NCI-H2196 treated with DMSO at 0.1 percent for 48 hours (cell line): ENCODE measurements around the gene ABCC6.
"Not testable (repeated sequence)": the region's sequence is repeated elsewhere in the genome, so short reads cannot be mapped to it uniquely, and the experiment has no call there.

Experiments used
- DNase-seq: peaks from one replicate; lab custom pipeline; 2025; ENCODE audit not compliant: unreplicated experiment; lab: John Stamatoyannopoulos, UW

ABCC6 gene

GRCh38 chr16:16223662-16224241, 458 bp upstream of the ABCC6 start:
- DNase-seq = not testable (repeated sequence)

- DNase-seq = not testable (repeated sequence)
These were observed 1.9 kb downstream of the ABCC6 start for GRCh38 chr16:16221382-16221781.

DNA sequence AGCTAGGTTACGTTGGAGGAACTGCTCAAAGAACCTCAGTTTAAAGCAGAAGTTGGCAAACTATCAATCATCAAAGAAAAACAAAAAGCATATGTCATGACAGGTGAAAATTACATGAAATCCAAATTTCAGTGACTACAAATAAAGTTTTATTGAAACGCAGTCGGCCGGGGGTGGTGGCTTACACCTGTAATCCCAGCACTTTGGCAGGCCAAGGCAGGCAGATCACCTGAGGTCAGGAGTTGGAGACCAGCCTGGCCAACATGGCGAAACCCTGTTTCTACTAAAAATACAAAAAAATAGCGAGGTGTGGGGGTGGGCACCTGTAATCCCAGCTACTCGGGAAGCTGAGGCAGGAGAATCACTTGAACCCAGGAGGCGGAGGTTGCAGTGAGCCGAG, 2.8 kb downstream of the ABCC6 start:
- not testable (repeated sequence) for DNase-seq

- not testable (repeated sequence) for DNase-seq
These were observed 4.5 kb downstream of the ABCC6 start for GRCh38 chr16:16218787-16219186.

GRCh38 chr16:16218349-16218748, 4.9 kb downstream of the ABCC6 start:
- not testable (repeated sequence) for DNase-seq

DNA sequence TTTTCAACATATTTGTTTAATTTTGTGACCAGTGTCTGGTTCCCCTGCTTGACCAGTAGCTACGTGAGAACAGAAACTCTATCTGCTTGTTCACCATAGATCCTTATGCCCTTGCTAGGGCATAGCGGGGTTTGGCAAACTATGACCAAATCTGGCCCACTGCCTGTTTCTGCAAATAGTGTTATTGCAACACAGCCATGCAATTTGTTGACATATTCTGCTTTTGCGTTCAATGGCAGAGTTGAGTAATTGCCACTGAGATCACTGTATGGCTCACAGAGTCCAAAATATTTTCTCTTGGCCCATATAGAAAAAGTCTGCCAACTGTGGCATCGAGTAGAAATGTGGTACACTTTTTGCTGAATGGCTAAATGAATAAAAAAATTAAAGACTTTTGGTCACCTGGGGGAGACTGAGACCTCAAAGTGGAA, 9.4 kb downstream of the ABCC6 start:
- not testable (repeated sequence) for DNase-seq

- not testable (repeated sequence) for DNase-seq
These were observed 11.9 kb downstream of the ABCC6 start for GRCh38 chr16:16211404-16211803.

- DNase-seq = not testable (repeated sequence)
These were observed 14.8 kb downstream of the ABCC6 start for GRCh38 chr16:16208461-16208860.

DNA sequence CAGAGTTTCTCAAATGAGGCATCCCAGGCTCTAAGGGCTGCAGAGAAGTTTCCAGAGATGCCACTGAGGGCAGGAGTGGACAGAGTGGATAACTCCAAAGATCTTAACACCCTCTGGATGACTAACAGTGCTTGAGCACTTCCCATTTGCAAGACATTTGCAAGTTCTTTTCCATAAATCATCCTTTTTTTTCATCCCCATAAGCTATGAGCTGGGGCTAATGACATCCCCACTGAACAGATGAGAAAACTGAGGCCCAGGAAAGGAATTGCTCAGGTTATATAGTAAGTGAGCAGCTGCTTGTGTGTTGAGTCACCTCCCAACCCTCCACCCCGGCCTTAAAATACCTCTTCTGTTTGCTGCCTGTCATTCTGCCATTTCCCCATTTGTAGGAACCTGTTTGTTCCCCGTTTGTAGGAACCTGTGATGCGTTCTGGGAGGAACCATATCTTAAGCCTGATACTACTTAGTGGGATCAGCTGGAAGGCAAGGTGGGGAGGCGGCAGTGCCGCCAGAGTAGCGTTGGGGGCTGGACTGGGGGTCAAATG, 15.4 kb downstream of the ABCC6 start:
- DNase-seq = not testable (repeated sequence)

DNA sequence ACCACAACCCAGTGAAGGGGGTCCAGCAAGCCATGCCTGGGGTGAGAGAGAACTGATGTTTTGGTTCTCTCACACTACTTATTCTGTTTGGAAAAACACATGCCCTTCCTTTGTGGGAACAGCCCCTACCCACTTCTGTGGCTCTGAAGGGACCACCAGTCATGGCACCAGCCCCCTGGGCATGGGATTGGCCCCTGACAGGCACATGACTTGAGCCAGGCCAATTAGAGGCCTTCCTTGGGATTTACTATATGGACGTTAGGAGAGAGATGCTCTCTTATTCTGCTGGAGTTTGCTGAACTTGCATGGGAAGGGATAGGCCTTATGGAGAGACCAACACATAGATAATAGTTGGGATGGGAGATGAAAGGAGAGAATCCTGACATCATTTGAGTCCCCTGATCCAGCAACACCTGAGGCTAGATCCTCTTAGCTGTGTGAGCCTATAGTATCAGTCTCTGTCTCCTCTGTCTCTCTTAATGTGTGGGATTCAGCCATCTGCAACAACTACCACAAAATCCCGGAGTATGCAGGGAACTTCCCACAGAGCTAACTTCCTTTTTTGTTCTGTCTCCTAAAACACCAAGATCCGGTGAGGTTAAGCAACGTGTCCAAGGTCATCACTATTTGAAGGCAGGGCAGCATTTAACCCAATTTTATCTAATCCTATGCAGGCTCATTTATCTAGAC, 16.1 kb downstream of the ABCC6 start:
- not testable (repeated sequence) for DNase-seq

DNA sequence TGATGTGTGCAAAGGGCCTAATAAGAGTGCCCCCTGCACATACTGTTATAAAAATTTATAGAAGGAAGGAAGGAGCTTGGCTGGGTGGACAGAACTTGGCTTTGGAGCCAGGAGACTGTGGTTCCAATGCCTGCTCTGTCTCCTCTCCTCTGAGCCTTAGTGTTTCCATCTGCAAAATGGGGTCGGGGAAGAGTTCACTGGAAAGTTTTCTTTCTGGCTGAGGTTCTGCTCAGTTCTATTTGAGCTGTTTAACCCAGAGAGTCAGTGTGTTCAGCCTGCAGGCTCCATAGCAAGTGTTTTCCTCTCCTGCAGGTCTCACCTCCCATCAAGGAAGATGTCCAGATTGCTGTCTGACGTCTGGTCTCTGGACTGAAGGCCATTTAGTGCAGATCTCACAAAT, 17.4 kb downstream of the ABCC6 start:
- DNase-seq = not testable (repeated sequence)

DNA sequence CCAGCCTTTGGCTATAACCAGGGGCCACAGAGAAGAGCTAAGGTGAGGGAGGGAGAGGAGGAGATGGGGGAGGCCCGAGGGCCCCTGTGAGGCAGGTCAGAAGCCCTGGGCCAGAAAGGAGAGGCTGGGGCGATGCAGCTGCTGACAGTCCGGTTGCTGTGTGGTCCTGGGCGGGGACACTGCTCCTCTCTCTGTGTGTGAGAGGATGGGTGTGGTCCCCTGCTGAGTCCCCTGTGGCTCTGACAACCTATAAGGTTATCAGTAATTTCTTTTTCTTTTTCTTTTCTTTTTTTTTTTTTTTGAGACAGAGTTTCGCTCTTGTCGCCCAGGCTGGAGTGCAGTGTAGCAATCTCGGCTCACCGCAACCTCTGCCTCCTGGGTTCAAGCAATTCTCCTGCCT, 18.7 kb downstream of the ABCC6 start:
- not testable (repeated sequence) for DNase-seq

GRCh38 chr16:16203494-16203893, 19.8 kb downstream of the ABCC6 start:
- DNase-seq = not testable (repeated sequence)

- not testable (repeated sequence) for DNase-seq
These were observed 20.7 kb downstream of the ABCC6 start for GRCh38 chr16:16202400-16203143.

DNA sequence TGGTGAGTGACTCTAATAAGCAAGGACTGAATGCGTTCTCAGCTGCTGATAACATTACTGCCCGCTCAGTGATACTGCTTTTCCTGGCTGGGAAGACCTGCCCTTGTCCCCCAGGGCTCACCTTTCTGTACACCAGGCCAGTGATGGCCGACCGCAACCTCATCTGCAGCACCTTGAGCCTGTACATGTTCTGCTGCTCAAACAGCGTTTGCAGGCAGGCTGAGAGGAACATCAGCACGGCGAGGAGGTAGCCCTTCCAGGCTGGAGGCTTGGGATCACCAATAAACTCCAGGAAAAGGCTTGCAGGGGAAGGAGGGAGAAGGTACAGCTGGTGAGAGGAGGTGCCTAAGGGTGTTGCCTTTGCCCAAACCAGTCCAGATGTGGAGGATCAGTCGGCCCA, 21.4 kb downstream of the ABCC6 start:
- DNase-seq = not testable (repeated sequence)

DNA sequence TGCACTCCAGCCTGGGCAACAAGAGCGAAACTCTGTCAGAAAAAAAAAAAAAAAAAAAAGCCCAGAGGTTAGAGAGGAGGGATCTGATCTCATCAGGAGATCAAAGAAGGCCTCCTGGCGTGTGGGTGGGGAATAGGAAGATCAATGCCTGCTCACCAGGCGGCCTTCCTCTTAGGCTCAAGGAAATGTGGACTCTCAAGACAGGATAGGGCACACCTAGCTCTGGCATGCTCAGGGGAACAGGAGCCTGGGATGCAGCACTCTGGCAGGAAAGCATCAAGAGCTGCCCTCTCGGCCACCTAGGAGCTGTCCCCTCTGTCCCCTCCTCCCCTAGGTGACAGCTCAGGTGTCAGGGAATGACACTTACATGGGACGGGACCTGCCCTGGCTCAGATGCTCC, 22.9 kb downstream of the ABCC6 start:
- DNase-seq = not testable (repeated sequence)

GRCh38 chr16:16199428-16199827, 23.9 kb downstream of the ABCC6 start:
- DNase-seq = not testable (repeated sequence)

DNA sequence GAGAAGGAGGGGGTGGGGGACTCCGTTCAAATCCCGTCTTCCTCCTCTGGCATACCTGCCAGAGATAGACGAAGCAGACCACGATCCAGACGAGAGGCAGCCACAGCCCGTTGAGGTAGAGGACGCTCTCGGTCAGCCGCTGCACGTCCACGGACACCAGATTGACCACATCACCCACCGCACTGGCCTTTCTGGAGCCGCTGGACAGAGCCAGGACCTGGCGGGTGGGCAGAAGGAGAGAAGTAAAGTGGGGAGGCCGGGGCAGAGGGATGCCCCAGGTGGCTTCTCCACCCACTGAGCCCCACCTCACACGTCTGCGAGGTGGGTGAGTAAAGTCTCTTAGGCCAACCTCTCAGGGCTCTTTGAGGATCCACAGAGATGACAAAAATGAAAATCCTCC, 25.3 kb downstream of the ABCC6 start:
- no peak for DNase-seq

GRCh38 chr16:16197331-16197730, 26.0 kb downstream of the ABCC6 start:
- no peak for DNase-seq

GRCh38 chr16:16196099-16196498, 27.2 kb downstream of the ABCC6 start:
- DNase-seq = no peak

DNA sequence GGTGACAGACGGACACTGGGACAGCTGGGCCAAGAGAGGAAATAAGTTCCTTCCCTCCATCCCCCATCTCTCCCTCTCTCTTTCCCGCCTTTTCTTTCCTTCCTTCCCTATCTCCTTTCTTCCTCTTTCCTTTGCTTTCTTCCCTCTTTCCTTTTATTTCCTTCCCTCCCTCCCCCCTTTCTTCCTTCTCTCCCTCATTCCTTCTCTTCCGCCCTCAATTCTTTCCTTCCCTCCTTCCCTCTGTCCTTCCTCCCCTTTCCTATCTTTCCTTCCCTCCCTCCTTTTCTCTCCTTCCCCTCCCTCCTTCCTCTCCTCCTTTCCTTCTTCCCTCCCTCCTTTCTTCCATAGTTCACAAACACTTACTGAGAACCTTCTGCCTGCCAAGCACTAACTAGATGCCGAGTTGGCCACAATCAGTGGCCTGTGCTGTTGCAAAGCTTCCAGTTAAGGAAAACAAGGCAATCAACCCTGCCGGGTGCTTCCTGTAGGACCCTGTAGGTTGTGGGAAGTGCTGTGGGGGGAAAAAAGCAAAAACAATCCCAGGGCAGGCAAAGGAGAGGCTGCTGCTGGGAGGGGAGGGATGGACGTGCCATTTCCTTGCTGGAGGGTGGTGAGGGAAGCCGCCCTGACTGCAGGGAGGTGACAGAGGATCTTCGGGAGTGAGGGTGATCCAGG, 31.7 kb downstream of the ABCC6 start:
- no peak for DNase-seq
